Activated CD4-positive, alpha-beta T cell treated with anti-CD3 and anti-CD28 coated beads for 24 hours (primary cell): Measurements from ENCODE around the gene TRAF3.
A peak's percentile ranks its signal among the peaks of the same experiment; 100 is the strongest.

Source experiments
- DNase-seq, 2 donors: peaks; one replicate each; pipeline ENCODE4 v3.0.0-alpha.2; 2020; ENCODE audit warnings: low read depth in 2 of 2

TRAF3 gene

GRCh38 chr14:102776761-102777710, at the start of gene TRAF3:
TRAF3 (plus strand) TSS chr14:102777449; CDS start chr14:102870202, 92,753 bp downstream.
- DNase-seq = peak; percentile 71 to 73

GRCh38 chr14:102728501-102728900, 48.7 kb upstream of the TRAF3 start:
- DNase-seq = no peak

- no peak for DNase-seq
These were observed 48.0 kb upstream of the TRAF3 start for GRCh38 chr14:102729268-102729667.

- no peak for DNase-seq
These were observed 47.4 kb upstream of the TRAF3 start for GRCh38 chr14:102729825-102730224.

GRCh38 chr14:102731101-102731870, 46.0 kb upstream of the TRAF3 start:
- no peak for DNase-seq

GRCh38 chr14:102731871-102732800, 45.1 kb upstream of the TRAF3 start:
- no peak for DNase-seq

- no peak for DNase-seq
These were observed 44.3 kb upstream of the TRAF3 start for GRCh38 chr14:102732924-102733323.

GRCh38 chr14:102733326-102733725, 43.9 kb upstream of the TRAF3 start:
- DNase-seq = no peak

GRCh38 chr14:102734436-102734835, 42.8 kb upstream of the TRAF3 start:
- no peak for DNase-seq

- DNase-seq = no peak
These were observed 40.3 kb upstream of the TRAF3 start for GRCh38 chr14:102736956-102737355.

- no peak for DNase-seq
These were observed 39.6 kb upstream of the TRAF3 start for GRCh38 chr14:102737402-102738372.

- no peak for DNase-seq
These were observed 38.7 kb upstream of the TRAF3 start for GRCh38 chr14:102738373-102739189.

- DNase-seq = no peak
These were observed 38.1 kb upstream of the TRAF3 start for GRCh38 chr14:102739190-102739469.

- no peak for DNase-seq
These were observed 30.4 kb upstream of the TRAF3 start for GRCh38 chr14:102746634-102747438.

- DNase-seq = no peak
These were observed 28.4 kb upstream of the TRAF3 start for GRCh38 chr14:102748806-102749205.

GRCh38 chr14:102749393-102750305, 27.6 kb upstream of the TRAF3 start:
- DNase-seq = no peak

- no peak for DNase-seq
These were observed 26.9 kb upstream of the TRAF3 start for GRCh38 chr14:102750376-102750775.

GRCh38 chr14:102751088-102751487, 26.2 kb upstream of the TRAF3 start:
- no peak for DNase-seq
